Heart left ventricle (tissue), 13 donors: ENCODE measurements around the gene MRPL45.

Experiments
- POLR2A ChIP-seq, 2 donors: fragments of 450-650 bp; IDR thresholded peaks; one replicate each; pipeline ENCODE4 v1.6.1; 2017; ENCODE audit warnings: antibody characterized with exemption in 2 of 2, mild to moderate bottlenecking in 2 of 2, moderate library complexity in 2 of 2
- TF ChIP-seq, protein P1 (sequence below), 12 donors: fragments of 200-600 bp; sonication (generic) in 4 of 12; IDR thresholded peaks; one replicate each; pipeline versions ENCODE4 v1.5.0 to v1.8.0; 2018 to 2022; ENCODE audit warnings: antibody characterized with exemption in 12 of 12, mild to moderate bottlenecking in 5 of 12
- donor health status: ischemic (EF 13 %, LVEDD 7.1; RV severe dilation, severe dysfunction).
- donor health status: DM: no; HTN: yes; CAD: no.
- donor health status: DM: no; HTN: no; CAD: no.
- donor health status: ischemic (EF 25% LVEDD 6.9; RV normal size, moderate dysfunction).
- donor health status: ischemic (EF 25% LVEDD 5.7; RV mildly dilated, moderate dysfunction).
- donor health status: ischemic (EF 35%, LVEDD 5.7; RV mildly dilated, moderate dysfunction).
- donor health status: nonischemic (EF 11% LVEDD 7.7; RV severe dilation, severe dysfunction).
- donor health status: DM: yes; HTN: yes; CAD: no.
- donor health status: PGD.
- donor health status: ischemic (EF 29% LVEDD 5.4; RV normal size, mild dysfunction).
- donor health status: nonischemic (EF 23%, LVEDD 6.1; RV moderate dilation, normal function).

- no peak for TF ChIP-seq POLR2A (IDR thresholded peaks at IDR 0.05)
- TF ChIP-seq, protein P1, sequence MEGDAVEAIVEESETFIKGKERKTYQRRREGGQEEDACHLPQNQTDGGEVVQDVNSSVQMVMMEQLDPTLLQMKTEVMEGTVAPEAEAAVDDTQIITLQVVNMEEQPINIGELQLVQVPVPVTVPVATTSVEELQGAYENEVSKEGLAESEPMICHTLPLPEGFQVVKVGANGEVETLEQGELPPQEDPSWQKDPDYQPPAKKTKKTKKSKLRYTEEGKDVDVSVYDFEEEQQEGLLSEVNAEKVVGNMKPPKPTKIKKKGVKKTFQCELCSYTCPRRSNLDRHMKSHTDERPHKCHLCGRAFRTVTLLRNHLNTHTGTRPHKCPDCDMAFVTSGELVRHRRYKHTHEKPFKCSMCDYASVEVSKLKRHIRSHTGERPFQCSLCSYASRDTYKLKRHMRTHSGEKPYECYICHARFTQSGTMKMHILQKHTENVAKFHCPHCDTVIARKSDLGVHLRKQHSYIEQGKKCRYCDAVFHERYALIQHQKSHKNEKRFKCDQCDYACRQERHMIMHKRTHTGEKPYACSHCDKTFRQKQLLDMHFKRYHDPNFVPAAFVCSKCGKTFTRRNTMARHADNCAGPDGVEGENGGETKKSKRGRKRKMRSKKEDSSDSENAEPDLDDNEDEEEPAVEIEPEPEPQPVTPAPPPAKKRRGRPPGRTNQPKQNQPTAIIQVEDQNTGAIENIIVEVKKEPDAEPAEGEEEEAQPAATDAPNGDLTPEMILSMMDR (IDR thresholded peaks at IDR 0.05), result no peak
Observed at GRCh38 chr17:38342886-38343607, 46.1 kb downstream of the MRPL45 start.
